Natural killer cell (primary cell): ENCODE data around the gene ROBO1. TPM values are rescaled to one million over a fixed set of nuclear protein-coding genes. Genes with fewer than 3 reads are reported as not detected.

Experiments
- ATAC-seq, 3 donors: fragments of 150-1000 bp in 2 of 3; fragments of 200-7000 bp in 1 of 3; cut with Tn5 transposase; 1 replicate in 1 of 3; 2 replicates in 2 of 3; pipeline ENCODE4 v1.10.0; 2021; ENCODE audit warnings: mild to moderate bottlenecking in 2 of 3, moderate library complexity in 2 of 3
- DNase-seq, 2 donors: peaks; one replicate each; pipeline versions ENCODE4 v3.0.0 to v3.0.0-alpha.2; 2013 to 2021; ENCODE audit warnings: mixed read lengths in 1 of 2
- H3K27ac ChIP-seq: one replicate; pipeline ENCODE4 v1.5.1; 2013; ENCODE audit warnings: mild to moderate bottlenecking, low read length
- H3K27me3 ChIP-seq: one replicate; pipeline ENCODE4 v1.6.1; 2013; ENCODE audit warnings: low read length; ENCODE audit not compliant: control insufficient read depth, insufficient read depth
- H3K36me3 ChIP-seq: one replicate; pipeline ENCODE4 v1.6.1; 2013; ENCODE audit warnings: low read length; ENCODE audit not compliant: control insufficient read depth, insufficient read depth
- H3K4me1 ChIP-seq: one replicate; pipeline ENCODE4 v1.6.1; 2013; ENCODE audit warnings: low read length; ENCODE audit not compliant: control insufficient read depth, insufficient read depth
- H3K4me3 ChIP-seq: one replicate; pipeline ENCODE4 v1.5.1; 2013; ENCODE audit warnings: low read length
- H3K9me3 ChIP-seq: one replicate; pipeline ENCODE4 v1.6.1; 2013; ENCODE audit warnings: low read length; ENCODE audit not compliant: control insufficient read depth, insufficient read depth
- H3K27ac Mint-ChIP-seq, 2 donors: one replicate each; pipeline ENCODE4 v1.8.0; 2022; ENCODE audit warnings: mild to moderate bottlenecking in 2 of 2, mixed read lengths in 2 of 2, moderate library complexity in 1 of 2
- H3K27me3 Mint-ChIP-seq, 2 donors: one replicate each; pipeline ENCODE4 v1.8.0; 2022; ENCODE audit warnings: low read depth in 2 of 2, mixed read lengths in 2 of 2
- H3K36me3 Mint-ChIP-seq: one replicate; pipeline ENCODE4 v1.8.0; 2022; ENCODE audit warnings: mixed read lengths
- H3K4me1 Mint-ChIP-seq, 2 donors: one replicate each; pipeline ENCODE4 v1.8.0; 2022; ENCODE audit warnings: mixed read lengths in 2 of 2
- H3K4me3 Mint-ChIP-seq: one replicate; pipeline ENCODE4 v1.8.0; 2022; ENCODE audit warnings: mild to moderate bottlenecking, moderate library complexity, mixed read lengths
- H3K9me3 Mint-ChIP-seq, 2 donors: one replicate each; pipeline ENCODE4 v1.8.0; 2022; ENCODE audit warnings: mixed read lengths in 2 of 2
- WGBS: methylation state at CpG from one replicate; pipeline ENCODE4 v1.1.7; 2013; ENCODE audit warnings: missing lambda C conversion rate; ENCODE audit not compliant: insufficient coverage; 5-methylcytosine and 5-hydroxymethylcytosine counted together
- intact Hi-C: fragments of 100-400 bp; cut with micrococcal nuclease; formaldehyde crosslinking; loops from one replicate; pipeline ENCODE4 v1.14.2; 2022
- total RNA-seq, 4 donors: library from RNA; stranded (reverse); fragments of 120-200 nt in 1 of 4; gene quantifications; one replicate each; pipeline versions ENCODE4 v1.2.3 to v1.2.4, GENCODE V29; 2013 to 2022
- TF ChIP-seq, protein P1 (sequence below): fragments of 200-600 bp; IDR thresholded peaks from one replicate; pipeline ENCODE4 v1.8.0; 2022; ENCODE audit warnings: antibody characterized with exemption

ROBO1 gene
- total RNA-seq, 3 donors from 2014 or later (not counting 1 experiment from before 2014, with no cell fraction given): 0.07 TPM; not detected in 2

DNA sequence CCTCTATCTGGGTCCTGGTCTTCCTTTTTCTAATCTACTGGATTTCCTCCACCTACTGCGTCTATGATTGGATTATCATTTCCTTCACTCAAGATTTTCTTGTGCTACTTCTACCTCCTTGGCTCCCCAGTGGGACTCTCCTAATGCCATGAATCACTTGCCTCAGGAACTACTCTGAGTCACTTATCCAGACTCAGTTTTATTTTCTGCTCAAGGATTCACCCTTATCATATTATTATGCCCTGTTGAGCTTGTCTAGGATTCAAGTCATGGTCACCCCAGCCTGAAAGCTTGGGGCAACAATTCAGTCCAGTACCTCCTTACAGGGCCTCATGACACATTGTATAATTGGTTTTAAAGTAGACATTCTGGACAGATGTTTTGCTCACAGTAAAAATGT, 968.1 kb downstream of the ROBO1 start:
- intact Hi-C loops: no loop called here
- H3K36me3 Mint-ChIP-seq: no peaks in the 10 kb centered on the region

DNA sequence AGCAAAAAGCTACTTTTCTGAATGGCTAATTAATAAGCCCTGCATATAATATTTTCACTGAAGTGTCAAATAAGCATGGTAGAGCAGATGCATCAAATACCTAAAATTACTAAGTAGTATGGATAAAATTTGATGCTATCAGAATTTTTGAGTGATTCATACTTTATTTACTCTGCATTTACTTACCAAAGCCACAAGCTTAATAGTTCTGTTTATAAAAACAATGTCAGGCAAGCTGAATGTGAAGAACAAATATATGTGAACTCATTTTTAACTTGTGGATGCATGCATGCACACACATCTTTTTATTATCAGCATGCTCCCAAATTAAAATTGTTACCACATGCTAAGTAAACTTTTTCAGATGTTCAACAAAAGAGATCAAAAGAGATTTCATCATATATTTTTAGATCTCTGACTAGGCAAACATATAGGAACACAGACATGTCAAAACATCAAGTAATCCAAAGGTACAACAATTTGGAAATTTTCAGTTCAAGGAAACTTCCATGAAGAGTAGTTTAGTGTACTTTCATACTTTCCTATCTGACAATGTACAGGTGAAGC, 969.4 kb downstream of the ROBO1 start:
- Histone ChIP-seq H3K4me1 (no peaks in the 10 kb centered on the region), H3K27ac (no peak overlapping the region), H3K27me3 (no peaks in the 10 kb centered on the region), H3K9me3 (peaks cover 6% of the 10 kb centered on the region), H3K36me3 (no peaks in the 10 kb centered on the region), H3K4me3 (no peak overlapping the region)
- intact Hi-C loops: no loop called here
- Mint-ChIP-seq H3K27me3 (no peaks in the 10 kb centered on the region), H3K4me3 (no peak overlapping the region), H3K4me1 (no peaks in the 10 kb centered on the region), H3K36me3 (no peaks in the 10 kb centered on the region), H3K9me3 (peaks cover 17% of the 10 kb centered on the region in 2 donors), H3K27ac (no peak overlapping the region)
- ATAC-seq (no peak), DNase-seq (no peak)
- TF ChIP-seq, protein P1, sequence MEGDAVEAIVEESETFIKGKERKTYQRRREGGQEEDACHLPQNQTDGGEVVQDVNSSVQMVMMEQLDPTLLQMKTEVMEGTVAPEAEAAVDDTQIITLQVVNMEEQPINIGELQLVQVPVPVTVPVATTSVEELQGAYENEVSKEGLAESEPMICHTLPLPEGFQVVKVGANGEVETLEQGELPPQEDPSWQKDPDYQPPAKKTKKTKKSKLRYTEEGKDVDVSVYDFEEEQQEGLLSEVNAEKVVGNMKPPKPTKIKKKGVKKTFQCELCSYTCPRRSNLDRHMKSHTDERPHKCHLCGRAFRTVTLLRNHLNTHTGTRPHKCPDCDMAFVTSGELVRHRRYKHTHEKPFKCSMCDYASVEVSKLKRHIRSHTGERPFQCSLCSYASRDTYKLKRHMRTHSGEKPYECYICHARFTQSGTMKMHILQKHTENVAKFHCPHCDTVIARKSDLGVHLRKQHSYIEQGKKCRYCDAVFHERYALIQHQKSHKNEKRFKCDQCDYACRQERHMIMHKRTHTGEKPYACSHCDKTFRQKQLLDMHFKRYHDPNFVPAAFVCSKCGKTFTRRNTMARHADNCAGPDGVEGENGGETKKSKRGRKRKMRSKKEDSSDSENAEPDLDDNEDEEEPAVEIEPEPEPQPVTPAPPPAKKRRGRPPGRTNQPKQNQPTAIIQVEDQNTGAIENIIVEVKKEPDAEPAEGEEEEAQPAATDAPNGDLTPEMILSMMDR: no peak

More for the DNA sequence above, 968.1 kb downstream of the ROBO1 start:
- H3K36me3 ChIP-seq: no peaks in the 10 kb centered on the region
- ATAC-seq (no peak), DNase-seq (no peak)
- WGBS: 97% methylated on average over 1 of the region's 1 CpG
- no peaks in the 10 kb centered on the region for H3K4me1 ChIP-seq
- no peaks in the 10 kb centered on the region for H3K27me3 ChIP-seq
- TF ChIP-seq, protein P1: no peak
- H3K27ac Mint-ChIP-seq: no peak overlapping the region
- H3K9me3 Mint-ChIP-seq: peaks cover 15 to 17% of the 10 kb centered on the region in 2 donors
- no peak overlapping the region for H3K27ac ChIP-seq
- no peaks in the 10 kb centered on the region for H3K4me1 Mint-ChIP-seq
- no peak overlapping the region for H3K4me3 Mint-ChIP-seq
- H3K4me3 ChIP-seq: no peak overlapping the region
- peaks cover 6% of the 10 kb centered on the region for H3K9me3 ChIP-seq
- H3K27me3 Mint-ChIP-seq: no peaks in the 10 kb centered on the region

DNA sequence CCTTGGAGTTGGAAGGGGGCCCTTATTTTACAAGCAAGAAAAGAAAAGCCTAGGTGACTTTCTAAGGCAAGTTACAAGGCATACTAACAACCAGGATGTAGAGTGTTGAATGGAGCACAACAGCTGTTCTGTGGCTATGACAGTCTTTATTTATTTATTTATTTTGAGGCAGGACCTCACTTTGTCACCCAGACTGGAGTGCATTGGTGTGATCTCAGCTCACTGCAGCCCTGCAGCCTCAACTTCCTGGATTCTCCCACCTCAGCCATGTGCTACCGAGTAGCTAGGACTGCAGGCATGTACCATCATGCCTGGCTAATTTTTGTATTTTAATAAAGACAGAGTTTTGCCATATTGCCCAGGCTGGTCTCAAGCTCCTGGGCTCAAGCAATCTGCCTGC, 973.4 kb downstream of the ROBO1 start:
- H3K36me3 ChIP-seq: no peaks in the 10 kb centered on the region
- H3K27me3 ChIP-seq: no peaks in the 10 kb centered on the region
- TF ChIP-seq, protein P1: no peak
- no peak overlapping the region for H3K4me3 ChIP-seq
- no peaks in the 10 kb centered on the region for H3K4me1 Mint-ChIP-seq
- WGBS: 91% methylated on average over 1 of the region's 1 CpG
- intact Hi-C loops: no loop called here
- no peak overlapping the region for H3K4me3 Mint-ChIP-seq
- no peaks in the 10 kb centered on the region for H3K36me3 Mint-ChIP-seq
- H3K9me3 ChIP-seq: no peaks in the 10 kb centered on the region
- DNase-seq (no peak), ATAC-seq (no peak)
- no peaks in the 10 kb centered on the region for H3K27me3 Mint-ChIP-seq
- no peak overlapping the region for H3K27ac ChIP-seq
- no peaks in the 10 kb centered on the region for H3K4me1 ChIP-seq
- H3K9me3 Mint-ChIP-seq: peaks cover 16 to 17% of the 10 kb centered on the region in 2 donors
- no peak overlapping the region for H3K27ac Mint-ChIP-seq

DNA sequence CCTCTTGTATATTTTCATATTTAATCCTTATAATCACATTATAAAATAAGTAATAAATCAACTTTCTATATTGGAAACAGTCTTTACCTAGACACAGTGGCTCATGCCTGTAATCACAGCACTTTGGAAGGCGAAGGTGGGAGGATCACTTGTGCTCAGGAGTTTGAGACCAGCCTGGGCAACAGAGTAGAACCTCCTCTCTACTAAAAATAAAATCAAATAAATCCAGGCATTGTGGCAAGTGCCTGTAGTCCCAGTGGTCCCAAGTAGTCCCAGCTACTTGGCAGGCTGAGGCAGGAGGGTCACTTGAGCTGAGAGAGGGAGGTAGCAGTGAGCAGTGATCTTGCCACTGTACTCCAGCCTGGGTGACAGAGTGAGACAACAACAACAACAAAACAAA, 975.1 kb downstream of the ROBO1 start:
- no peak for ATAC-seq
- intact Hi-C loops: no loop called here
- WGBS: 75% methylated on average over 1 of the region's 1 CpG
- Mint-ChIP-seq H3K9me3 (peaks cover 13 to 20% of the 10 kb centered on the region in 2 donors), H3K4me1 (no peaks in the 10 kb centered on the region), H3K27me3 (no peaks in the 10 kb centered on the region), H3K36me3 (no peaks in the 10 kb centered on the region), H3K27ac (no peak overlapping the region), H3K4me3 (no peak overlapping the region)
- Histone ChIP-seq H3K36me3 (no peaks in the 10 kb centered on the region), H3K27ac (no peak overlapping the region), H3K4me1 (no peaks in the 10 kb centered on the region), H3K27me3 (no peaks in the 10 kb centered on the region), H3K9me3 (no peaks in the 10 kb centered on the region), H3K4me3 (no peak overlapping the region)
- no peak for DNase-seq
- TF ChIP-seq, protein P1: no peak
